ENCODE data around the gene PRR18. TPM values are rescaled to one million over a fixed set of nuclear protein-coding genes. Genes with fewer than 3 reads are reported as not detected.
A peak's percentile ranks its signal among the peaks of the same experiment; 100 is the strongest.
"Not testable (repeated sequence)": the region's sequence is repeated elsewhere in the genome, so short reads cannot be mapped to it uniquely, and the experiment has no call there.

Gene PRR18
- total and polyA plus RNA-seq, 5 donors from 2014 or later, result not detected

DNA sequence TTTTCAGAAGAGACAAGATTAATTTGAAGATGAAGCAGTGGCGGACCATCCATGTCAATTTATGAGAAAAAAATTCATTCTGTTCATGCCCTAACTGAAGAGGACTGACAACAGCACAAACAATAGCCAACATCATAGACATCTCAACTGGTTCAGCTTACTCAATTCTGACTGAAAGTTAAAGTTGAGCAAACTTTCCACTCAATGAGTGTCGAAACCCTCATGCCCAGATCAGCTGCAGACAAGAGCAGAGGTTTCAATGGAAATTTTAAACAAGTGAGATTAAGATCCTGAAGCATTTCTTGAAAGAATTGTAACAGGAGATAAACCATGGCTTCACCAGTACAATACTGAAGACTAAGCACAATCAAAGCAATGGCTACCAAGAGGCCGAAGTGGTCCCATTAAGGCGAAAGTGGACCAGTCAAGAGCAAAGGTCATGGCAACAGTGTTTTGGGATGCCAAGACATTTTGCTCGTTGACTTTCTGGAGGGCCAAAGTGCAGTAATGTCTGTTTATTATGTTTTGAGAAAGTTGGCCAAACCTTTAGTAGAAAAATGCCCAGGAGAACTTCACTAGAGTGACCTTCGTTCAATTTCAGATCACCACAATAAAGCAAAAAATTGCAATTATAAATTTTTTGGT is 40.2 kb upstream of the PRR18 start:
- DNase-seq (no peak), ATAC-seq (ENCODE audit: low read depth in 2 of 2) (no peak)
- no peaks in the 10 kb centered on the region for H3K36me3 ChIP-seq (ENCODE audit: control insufficient read depth, insufficient read depth, low read length)
- H3K4me3 ChIP-seq (ENCODE audit: low read depth, low read length), result no peak overlapping the region
- H3K27ac Mint-ChIP-seq, result no peak overlapping the region
- H3K4me1 ChIP-seq (ENCODE audit: control insufficient read depth, insufficient read depth, low read length, poor library complexity, severe bottlenecking), result peaks cover under 1% of the 10 kb centered on the region
- H3K36me3 Mint-ChIP-seq, result peaks cover 3% of the 10 kb centered on the region
- peaks cover 12% of the 10 kb centered on the region for H3K27me3 ChIP-seq (ENCODE audit: control insufficient read depth, insufficient read depth, low read length)
- H3K9me3 Mint-ChIP-seq, result peaks cover 0 to 22% (median 9%) of the 10 kb centered on the region in 7 donors
- peaks cover 0 to 10% (median 4%) of the 10 kb centered on the region in 4 donors for H3K4me1 Mint-ChIP-seq
- H3K9me3 ChIP-seq (ENCODE audit: control insufficient read depth in 2 of 2, low read length in 2 of 2), result peaks cover 8 to 16% of the 10 kb centered on the region in 2 experiments
- H3K4me3 Mint-ChIP-seq, result no peak overlapping the region
- peaks cover 47% of the 10 kb centered on the region for H3K27me3 Mint-ChIP-seq
- no peak overlapping the region for H3K27ac ChIP-seq (ENCODE audit: insufficient read depth, low read length, poor library complexity, severe bottlenecking)

DNA sequence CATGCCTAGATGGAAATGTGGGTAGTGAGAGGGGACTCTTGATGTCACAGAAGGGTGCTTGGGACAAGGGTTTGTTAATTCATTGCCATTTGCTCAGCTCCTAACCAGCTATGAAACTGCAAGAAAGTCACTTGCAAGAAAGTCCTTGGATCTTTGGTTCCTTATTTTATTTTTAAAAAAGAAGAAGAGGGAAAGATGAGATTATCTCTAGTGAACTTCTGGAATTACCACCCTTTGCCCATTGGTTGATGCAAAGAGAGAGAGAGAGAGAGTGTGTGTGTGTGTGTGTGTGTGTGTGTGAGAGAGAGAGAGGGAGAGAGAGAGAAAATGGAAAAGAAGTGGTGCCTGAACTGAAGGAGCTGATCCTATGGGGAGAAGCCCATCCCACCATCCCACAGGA is 38.8 kb upstream of the PRR18 start:
- Histone ChIP-seq H3K27ac (ENCODE audit: insufficient read depth, low read length, poor library complexity, severe bottlenecking) (no peak overlapping the region), H3K36me3 (ENCODE audit: control insufficient read depth, insufficient read depth, low read length) (no peaks in the 10 kb centered on the region), H3K4me1 (ENCODE audit: control insufficient read depth, insufficient read depth, low read length, poor library complexity, severe bottlenecking) (peaks cover 12% of the 10 kb centered on the region), H3K4me3 (ENCODE audit: low read depth, low read length) (no peak overlapping the region), H3K27me3 (ENCODE audit: control insufficient read depth, insufficient read depth, low read length) (peaks cover 9% of the 10 kb centered on the region), H3K9me3 (ENCODE audit: control insufficient read depth in 2 of 2, low read length in 2 of 2) (peaks cover 8 to 16% of the 10 kb centered on the region in 2 experiments)
- no peak overlapping the region for H3K4me3 Mint-ChIP-seq
- DNase-seq (no peak), ATAC-seq (ENCODE audit: low read depth in 2 of 2) (no peak)
- H3K4me1 Mint-ChIP-seq, result peaks cover 0 to 12% (median 8%) of the 10 kb centered on the region in 4 donors
- H3K27ac Mint-ChIP-seq, result no peak overlapping the region
- H3K9me3 Mint-ChIP-seq, result peaks cover 0 to 22% (median 9%) of the 10 kb centered on the region in 7 donors
- H3K36me3 Mint-ChIP-seq, result peaks cover 3% of the 10 kb centered on the region
- H3K27me3 Mint-ChIP-seq, result peaks cover 35% of the 10 kb centered on the region

- peaks cover 0 to 19% (median 9%) of the 10 kb centered on the region in 7 donors for H3K9me3 Mint-ChIP-seq
- Histone ChIP-seq H3K4me1 (ENCODE audit: control insufficient read depth, insufficient read depth, low read length, poor library complexity, severe bottlenecking) (peaks cover 17% of the 10 kb centered on the region), H3K4me3 (ENCODE audit: low read depth, low read length) (no peak overlapping the region), H3K9me3 (ENCODE audit: control insufficient read depth in 2 of 2, low read length in 2 of 2) (peaks cover 8 to 16% of the 10 kb centered on the region in 2 experiments), H3K27me3 (ENCODE audit: control insufficient read depth, insufficient read depth, low read length) (peaks cover 7% of the 10 kb centered on the region), H3K36me3 (ENCODE audit: control insufficient read depth, insufficient read depth, low read length) (no peaks in the 10 kb centered on the region), H3K27ac (ENCODE audit: insufficient read depth, low read length, poor library complexity, severe bottlenecking) (no peak overlapping the region)
- H3K36me3 Mint-ChIP-seq, result peaks cover 3% of the 10 kb centered on the region
- DNase-seq (no peak), ATAC-seq (ENCODE audit: low read depth in 2 of 2) (no peak)
- peaks cover 0 to 15% (median 12%) of the 10 kb centered on the region in 4 donors for H3K4me1 Mint-ChIP-seq
- H3K27ac Mint-ChIP-seq, result no peak overlapping the region
- H3K4me3 Mint-ChIP-seq, result no peak overlapping the region
- H3K27me3 Mint-ChIP-seq, result peaks cover 30% of the 10 kb centered on the region
Measured at GRCh38 chr6:166346449-166346848, 38.3 kb upstream of the PRR18 start.

DNA sequence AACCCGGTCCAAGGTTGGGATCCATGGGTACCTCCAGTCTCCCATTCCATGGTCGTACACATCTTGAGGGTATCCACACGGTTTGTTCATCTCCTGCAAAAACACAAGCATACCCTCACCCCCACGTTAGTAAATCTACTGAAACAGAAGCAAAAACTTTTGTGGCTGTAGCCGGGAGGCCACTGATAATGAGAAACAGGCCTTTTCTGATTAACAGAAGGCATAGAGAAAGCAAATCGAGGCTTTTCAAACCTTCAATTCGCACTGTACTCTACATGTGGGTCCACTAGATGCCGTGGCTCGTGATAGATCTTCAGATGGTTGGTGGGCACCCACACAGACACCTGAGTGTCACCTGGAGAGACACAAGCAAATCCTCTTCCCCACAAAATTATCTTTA is 37.5 kb upstream of the PRR18 start:
- peaks cover 0 to 16% (median 13%) of the 10 kb centered on the region in 4 donors for H3K4me1 Mint-ChIP-seq
- H3K4me3 ChIP-seq (ENCODE audit: low read depth, low read length); H3K27me3 ChIP-seq (ENCODE audit: control insufficient read depth, insufficient read depth, low read length); DNase-seq; H3K27ac Mint-ChIP-seq; ATAC-seq (ENCODE audit: low read depth in 2 of 2); H3K36me3 Mint-ChIP-seq; H3K27ac ChIP-seq (ENCODE audit: insufficient read depth, low read length, poor library complexity, severe bottlenecking); H3K36me3 ChIP-seq (ENCODE audit: control insufficient read depth, insufficient read depth, low read length): not testable (repeated sequence)
- peaks cover 24% of the 10 kb centered on the region for H3K27me3 Mint-ChIP-seq
- peak overlapping the region in 2 of 4 donors; percentile 0 to 42 for H3K4me3 Mint-ChIP-seq
- Histone ChIP-seq H3K9me3 (ENCODE audit: control insufficient read depth in 2 of 2, low read length in 2 of 2) (peaks cover 4 to 10% of the 10 kb centered on the region in 2 experiments), H3K4me1 (ENCODE audit: control insufficient read depth, insufficient read depth, low read length, poor library complexity, severe bottlenecking) (peaks cover 25% of the 10 kb centered on the region)
- H3K9me3 Mint-ChIP-seq, result peaks cover 0 to 13% (median 9%) of the 10 kb centered on the region in 7 donors

- H3K27ac ChIP-seq (ENCODE audit: insufficient read depth, low read length, poor library complexity, severe bottlenecking); H3K36me3 ChIP-seq (ENCODE audit: control insufficient read depth, insufficient read depth, low read length); H3K27me3 ChIP-seq (ENCODE audit: control insufficient read depth, insufficient read depth, low read length); H3K9me3 Mint-ChIP-seq; H3K4me3 ChIP-seq (ENCODE audit: low read depth, low read length); H3K9me3 ChIP-seq (ENCODE audit: control insufficient read depth in 2 of 2, low read length in 2 of 2); H3K36me3 Mint-ChIP-seq; ATAC-seq (ENCODE audit: low read depth in 2 of 2); DNase-seq: not testable (repeated sequence)
- Mint-ChIP-seq H3K27me3 (peaks cover 17% of the 10 kb centered on the region), H3K4me1 (peaks cover 0 to 16% (median 13%) of the 10 kb centered on the region in 4 donors), H3K27ac (peak overlapping the region in 1 of 3 donors; percentile 50), H3K4me3 (peak overlapping the region in 2 of 4 donors; percentile 83 to 93)
- H3K4me1 ChIP-seq (ENCODE audit: control insufficient read depth, insufficient read depth, low read length, poor library complexity, severe bottlenecking), result peaks cover 32% of the 10 kb centered on the region
Measured at GRCh38 chr6:166344921-166345320, 36.7 kb upstream of the PRR18 start.

- ATAC-seq (ENCODE audit: low read depth in 2 of 2), result no peak
- DNase-seq, result no peak
- Histone ChIP-seq H3K27ac (ENCODE audit: insufficient read depth, low read length, poor library complexity, severe bottlenecking) (no peak overlapping the region), H3K4me1 (ENCODE audit: control insufficient read depth, insufficient read depth, low read length, poor library complexity, severe bottlenecking) (peaks cover 39% of the 10 kb centered on the region), H3K4me3 (ENCODE audit: low read depth, low read length) (no peak overlapping the region), H3K36me3 (ENCODE audit: control insufficient read depth, insufficient read depth, low read length) (peaks cover 2% of the 10 kb centered on the region), H3K27me3 (ENCODE audit: control insufficient read depth, insufficient read depth, low read length) (no peaks in the 10 kb centered on the region), H3K9me3 (ENCODE audit: control insufficient read depth in 2 of 2, low read length in 2 of 2) (no peaks in the 10 kb centered on the region)
- Mint-ChIP-seq H3K4me3 (peak overlapping the region in 1 of 4 donors; percentile 93), H3K4me1 (peaks cover 0 to 16% (median 9%) of the 10 kb centered on the region in 4 donors), H3K36me3 (peaks cover 3% of the 10 kb centered on the region), H3K27ac (no peak overlapping the region), H3K9me3 (peaks cover 0 to 2% (median 0%) of the 10 kb centered on the region in 7 donors), H3K27me3 (peaks cover 12% of the 10 kb centered on the region)
Measured at GRCh38 chr6:166344240-166344639, 36.0 kb upstream of the PRR18 start.

DNA sequence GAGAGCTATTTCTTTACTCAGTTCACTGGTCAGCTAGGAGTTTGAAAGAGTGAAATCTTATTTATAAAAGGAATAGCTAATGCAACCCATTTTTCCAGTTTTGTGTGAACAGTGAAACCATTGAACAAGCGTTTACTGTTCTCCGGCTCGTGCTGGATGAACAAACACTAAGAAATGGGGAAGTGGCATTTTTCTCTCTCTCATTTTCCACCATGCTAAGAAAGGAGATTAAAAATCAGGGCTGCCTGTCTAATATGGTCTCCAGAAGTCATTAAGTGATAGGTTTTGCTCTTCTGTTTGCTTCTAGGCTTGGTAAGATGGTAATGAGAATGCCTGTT is 34.9 kb upstream of the PRR18 start:
- H3K4me3 Mint-ChIP-seq, result peak overlapping the region; percentile 91 to 97 (median 94)
- H3K27ac Mint-ChIP-seq, result peak overlapping the region; percentile 79 to 94 (median 84)
- H3K9me3 ChIP-seq (ENCODE audit: control insufficient read depth in 2 of 2, low read length in 2 of 2), result no peaks in the 10 kb centered on the region
- no peaks in the 10 kb centered on the region for H3K9me3 Mint-ChIP-seq
- peaks cover 5% of the 10 kb centered on the region for H3K27me3 Mint-ChIP-seq
- peaks cover 3 to 16% (median 10%) of the 10 kb centered on the region in 4 donors for H3K4me1 Mint-ChIP-seq
- H3K36me3 Mint-ChIP-seq, result peaks cover under 1% of the 10 kb centered on the region
- peak overlapping the region; percentile 79 for H3K27ac ChIP-seq (ENCODE audit: insufficient read depth, low read length, poor library complexity, severe bottlenecking)
- DNase-seq (no peak), ATAC-seq (ENCODE audit: low read depth in 2 of 2) (no peak)
- H3K4me1 ChIP-seq (ENCODE audit: control insufficient read depth, insufficient read depth, low read length, poor library complexity, severe bottlenecking), result peaks cover 50% of the 10 kb centered on the region
- H3K27me3 ChIP-seq (ENCODE audit: control insufficient read depth, insufficient read depth, low read length), result no peaks in the 10 kb centered on the region
- peaks cover 3% of the 10 kb centered on the region for H3K36me3 ChIP-seq (ENCODE audit: control insufficient read depth, insufficient read depth, low read length)
- peak overlapping the region; percentile 94 for H3K4me3 ChIP-seq (ENCODE audit: low read depth, low read length)

All from CD4-positive, CD25-positive, alpha-beta regulatory T cell (primary cell).